ENCODE measurements around the gene SHROOM3. TPM values are rescaled to one million over a fixed set of nuclear protein-coding genes. Genes with fewer than 3 reads are reported as not detected.
"Not testable (repeated sequence)": the region's sequence is repeated elsewhere in the genome, so short reads cannot be mapped to it uniquely, and the experiment has no call there.

SHROOM3 gene
- total RNA-seq, 1 donor from 2014 or later, result 42.7 TPM

GRCh38 chr4:76723924-76724323 lies 288.9 kb downstream of the SHROOM3 start:
- H3K27me3 Mint-ChIP-seq (ENCODE audit: low read depth), result no peaks in the 10 kb centered on the region
- H3K4me1 Mint-ChIP-seq (ENCODE audit: low read depth), result peaks cover 37% of the 10 kb centered on the region
- H3K9me3 Mint-ChIP-seq (ENCODE audit: low read depth), result no peaks in the 10 kb centered on the region
- no peak overlapping the region for H3K4me3 Mint-ChIP-seq (ENCODE audit: unreplicated experiment)
- H3K36me3 Mint-ChIP-seq (ENCODE audit: low read depth), result peaks cover 6% of the 10 kb centered on the region
- DNase-seq (ENCODE audit: low spot score), result no peak
- peak overlapping the region; percentile 68 for H3K27ac Mint-ChIP-seq (ENCODE audit: unreplicated experiment)
- TF ChIP-seq, protein P1, sequence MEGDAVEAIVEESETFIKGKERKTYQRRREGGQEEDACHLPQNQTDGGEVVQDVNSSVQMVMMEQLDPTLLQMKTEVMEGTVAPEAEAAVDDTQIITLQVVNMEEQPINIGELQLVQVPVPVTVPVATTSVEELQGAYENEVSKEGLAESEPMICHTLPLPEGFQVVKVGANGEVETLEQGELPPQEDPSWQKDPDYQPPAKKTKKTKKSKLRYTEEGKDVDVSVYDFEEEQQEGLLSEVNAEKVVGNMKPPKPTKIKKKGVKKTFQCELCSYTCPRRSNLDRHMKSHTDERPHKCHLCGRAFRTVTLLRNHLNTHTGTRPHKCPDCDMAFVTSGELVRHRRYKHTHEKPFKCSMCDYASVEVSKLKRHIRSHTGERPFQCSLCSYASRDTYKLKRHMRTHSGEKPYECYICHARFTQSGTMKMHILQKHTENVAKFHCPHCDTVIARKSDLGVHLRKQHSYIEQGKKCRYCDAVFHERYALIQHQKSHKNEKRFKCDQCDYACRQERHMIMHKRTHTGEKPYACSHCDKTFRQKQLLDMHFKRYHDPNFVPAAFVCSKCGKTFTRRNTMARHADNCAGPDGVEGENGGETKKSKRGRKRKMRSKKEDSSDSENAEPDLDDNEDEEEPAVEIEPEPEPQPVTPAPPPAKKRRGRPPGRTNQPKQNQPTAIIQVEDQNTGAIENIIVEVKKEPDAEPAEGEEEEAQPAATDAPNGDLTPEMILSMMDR (IDR thresholded peaks at IDR 0.05), result no peak

GRCh38 chr4:76725039-76725438 lies 290.0 kb downstream of the SHROOM3 start:
- no peak overlapping the region for H3K27ac Mint-ChIP-seq (ENCODE audit: unreplicated experiment)
- no peak for DNase-seq (ENCODE audit: low spot score)
- H3K4me1 Mint-ChIP-seq (ENCODE audit: low read depth), result peaks cover 38% of the 10 kb centered on the region
- no peak overlapping the region for H3K4me3 Mint-ChIP-seq (ENCODE audit: unreplicated experiment)
- TF ChIP-seq, protein P1 (IDR thresholded peaks at IDR 0.05), result no peak
- peaks cover 6% of the 10 kb centered on the region for H3K36me3 Mint-ChIP-seq (ENCODE audit: low read depth)
- no peaks in the 10 kb centered on the region for H3K9me3 Mint-ChIP-seq (ENCODE audit: low read depth)
- H3K27me3 Mint-ChIP-seq (ENCODE audit: low read depth), result no peaks in the 10 kb centered on the region

DNA sequence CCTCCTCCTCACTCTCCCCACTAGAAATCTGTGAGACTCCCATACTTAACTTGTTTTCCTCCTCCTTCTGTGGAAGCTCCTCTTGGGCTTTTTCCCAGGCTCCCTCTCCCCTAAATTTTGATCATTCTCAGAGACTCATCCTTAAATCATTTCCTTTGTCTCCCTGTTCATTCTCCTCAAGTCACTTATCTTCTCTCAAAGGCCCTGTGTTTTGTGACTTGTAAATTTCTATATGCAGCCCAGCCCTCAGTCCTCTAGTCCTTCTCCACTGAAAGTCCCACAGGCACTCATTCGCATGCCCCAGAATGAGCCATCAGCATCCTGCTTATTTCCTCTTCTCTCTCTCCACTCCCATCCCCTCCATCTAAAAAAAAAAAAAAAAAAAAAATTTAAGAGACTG lies 291.1 kb downstream of the SHROOM3 start:
- H3K4me3 Mint-ChIP-seq (ENCODE audit: unreplicated experiment), result no peak overlapping the region
- peaks cover 40% of the 10 kb centered on the region for H3K4me1 Mint-ChIP-seq (ENCODE audit: low read depth)
- H3K27me3 Mint-ChIP-seq (ENCODE audit: low read depth), result no peaks in the 10 kb centered on the region
- DNase-seq (ENCODE audit: low spot score), result no peak
- H3K27ac Mint-ChIP-seq (ENCODE audit: unreplicated experiment), result no peak overlapping the region
- no peaks in the 10 kb centered on the region for H3K9me3 Mint-ChIP-seq (ENCODE audit: low read depth)
- TF ChIP-seq, protein P1 (IDR thresholded peaks at IDR 0.05), result no peak
- peaks cover 6% of the 10 kb centered on the region for H3K36me3 Mint-ChIP-seq (ENCODE audit: low read depth)

- H3K36me3 Mint-ChIP-seq (ENCODE audit: low read depth), result peaks cover 3% of the 10 kb centered on the region
- DNase-seq (ENCODE audit: low spot score), result no peak
- peaks cover 40% of the 10 kb centered on the region for H3K4me1 Mint-ChIP-seq (ENCODE audit: low read depth)
These were observed 291.6 kb downstream of the SHROOM3 start for GRCh38 chr4:76726631-76727030.

GRCh38 chr4:76727934-76728333 lies 292.9 kb downstream of the SHROOM3 start:
- not testable (repeated sequence) for H3K9me3 Mint-ChIP-seq (ENCODE audit: low read depth); H3K27me3 Mint-ChIP-seq (ENCODE audit: low read depth); H3K36me3 Mint-ChIP-seq (ENCODE audit: low read depth); DNase-seq (ENCODE audit: low spot score); H3K4me3 Mint-ChIP-seq (ENCODE audit: unreplicated experiment); H3K27ac Mint-ChIP-seq (ENCODE audit: unreplicated experiment)
- peaks cover 40% of the 10 kb centered on the region for H3K4me1 Mint-ChIP-seq (ENCODE audit: low read depth)

More at GRCh38 chr4:76726631-76727030, 291.6 kb downstream of the SHROOM3 start:
- no peak overlapping the region for H3K27ac Mint-ChIP-seq (ENCODE audit: unreplicated experiment)
- H3K9me3 Mint-ChIP-seq (ENCODE audit: low read depth), result no peaks in the 10 kb centered on the region
- H3K4me3 Mint-ChIP-seq (ENCODE audit: unreplicated experiment), result no peak overlapping the region
- TF ChIP-seq, protein P1 (IDR thresholded peaks at IDR 0.05), result no peak
- no peaks in the 10 kb centered on the region for H3K27me3 Mint-ChIP-seq (ENCODE audit: low read depth)

DNA sequence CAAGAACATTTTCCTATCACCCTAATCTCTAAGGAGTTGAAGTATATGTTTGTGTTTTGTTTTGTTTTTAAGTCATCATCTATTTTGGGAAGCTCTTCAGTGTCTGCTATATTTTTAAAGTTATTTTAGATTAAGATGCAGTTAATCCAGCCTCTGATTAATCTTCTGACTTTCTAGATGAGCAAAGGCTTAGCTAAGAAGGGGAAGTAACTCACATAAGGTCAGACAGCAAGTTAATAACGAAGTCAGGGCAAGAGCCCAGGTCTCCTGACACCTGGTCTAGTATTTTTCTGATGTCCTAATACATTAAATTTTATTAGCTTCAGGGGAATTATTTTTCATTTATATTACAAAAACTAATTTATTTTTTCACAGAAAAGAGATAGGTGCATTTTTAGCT lies 294.4 kb downstream of the SHROOM3 start:
- H3K27ac Mint-ChIP-seq (ENCODE audit: unreplicated experiment), result no peak overlapping the region

More for the DNA sequence above, 294.4 kb downstream of the SHROOM3 start:
- H3K36me3 Mint-ChIP-seq (ENCODE audit: low read depth), result no peaks in the 10 kb centered on the region
- H3K4me1 Mint-ChIP-seq (ENCODE audit: low read depth), result peaks cover 34% of the 10 kb centered on the region
- no peaks in the 10 kb centered on the region for H3K27me3 Mint-ChIP-seq (ENCODE audit: low read depth)
- no peak for DNase-seq (ENCODE audit: low spot score)
- H3K4me3 Mint-ChIP-seq (ENCODE audit: unreplicated experiment), result no peak overlapping the region
- TF ChIP-seq, protein P1 (IDR thresholded peaks at IDR 0.05), result no peak
- H3K9me3 Mint-ChIP-seq (ENCODE audit: low read depth), result no peaks in the 10 kb centered on the region

Data from chondrocyte (in vitro differentiated cells).